ENCODE results near the gene ANKLE1. TPM values are rescaled to one million over a fixed set of nuclear protein-coding genes. Genes with fewer than 3 reads are reported as not detected.

The ANKLE1 gene
- total and polyA plus RNA-seq, 8 donors, result 0.45 to 2.4 (median 1.6) TPM

- TF ChIP-seq CTCF (IDR thresholded peaks at IDR 0.05), result no peak
- no peak for ATAC-seq
- no peak for DNase-seq
- Histone ChIP-seq H3K36me3 (peaks cover 0 to 30% of the 10 kb centered on the region in 2 donors), H3K4me1 (peaks cover under 1 to 27% of the 10 kb centered on the region in 2 donors), H3K9me3 (peaks cover 0 to 5% of the 10 kb centered on the region in 2 donors), H3K27me3 (no peaks in the 10 kb centered on the region), H3K4me3 (no peak overlapping the region), H3K27ac (no peak overlapping the region)
- intact Hi-C loops (cut with DNase I), result no loop called here
Observed at GRCh38 chr19:17296976-17297375, 15.3 kb downstream of the ANKLE1 start.

GRCh38 chr19:17300992-17301619 is 19.4 kb downstream of the ANKLE1 start:
- intact Hi-C loops (cut with DNase I), result no loop called here
- no peak for ATAC-seq
- Histone ChIP-seq H3K9me3 (peaks cover 0 to 5% of the 10 kb centered on the region in 2 donors), H3K4me3 (no peak overlapping the region), H3K4me1 (peaks cover 13 to 48% of the 10 kb centered on the region in 2 donors), H3K36me3 (peaks cover 0 to 26% of the 10 kb centered on the region in 2 donors), H3K27me3 (no peaks in the 10 kb centered on the region), H3K27ac (no peak overlapping the region)
- no peak for TF ChIP-seq CTCF (IDR thresholded peaks at IDR 0.05)
- no peak for DNase-seq

DNA sequence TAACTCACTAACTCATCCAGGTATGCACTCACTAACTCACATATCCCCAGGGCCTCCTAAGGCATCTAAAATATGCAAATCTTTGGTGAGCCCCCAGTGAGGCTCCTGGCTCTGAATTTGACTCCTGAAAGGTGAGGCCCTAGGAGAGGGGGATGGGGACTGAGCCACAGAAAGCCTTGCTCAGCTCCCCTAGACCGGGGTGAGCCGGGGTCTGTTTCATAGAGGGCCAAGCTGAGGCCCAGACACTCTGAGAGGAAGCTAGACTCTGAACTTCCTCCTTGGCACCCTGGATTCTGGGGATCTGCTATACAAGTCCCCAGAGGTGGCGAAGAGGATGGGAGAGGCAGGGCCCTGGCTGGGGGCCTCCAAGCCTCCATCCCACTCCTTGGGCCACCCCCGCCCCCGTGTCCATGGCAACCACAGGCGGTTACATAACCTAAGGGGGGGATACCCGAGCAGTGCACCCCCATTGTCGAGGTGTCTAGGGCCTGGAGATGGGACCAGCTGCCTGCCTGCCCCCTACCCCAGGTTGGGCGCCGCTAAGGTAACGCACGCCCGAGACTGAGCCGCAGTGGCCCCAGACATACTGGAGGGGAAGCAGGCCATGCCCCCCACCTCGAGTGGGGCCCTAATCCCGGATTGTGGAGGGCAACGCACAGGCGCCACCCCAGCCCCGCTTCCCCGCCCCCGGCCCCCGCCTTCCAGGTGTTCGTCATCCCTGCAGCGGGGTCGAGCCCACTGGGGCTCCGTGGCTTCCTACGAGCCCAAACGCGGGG is 20.9 kb downstream of the ANKLE1 start:
- Histone ChIP-seq H3K27ac (peak overlapping the region; percentile 65 to 91), H3K4me3 (peak overlapping the region; percentile 88 to 94), H3K27me3 (no peaks in the 10 kb centered on the region), H3K36me3 (peaks cover 0 to 22% of the 10 kb centered on the region in 2 donors), H3K4me1 (peaks cover 18 to 55% of the 10 kb centered on the region in 2 donors), H3K9me3 (peaks cover 0 to 5% of the 10 kb centered on the region in 2 donors)
- ATAC-seq, result no peak
- TF ChIP-seq CTCF (IDR thresholded peaks at IDR 0.05), result no peak
- intact Hi-C loops (cut with DNase I), result no loop called here
- DNase-seq, result no peak

DNA sequence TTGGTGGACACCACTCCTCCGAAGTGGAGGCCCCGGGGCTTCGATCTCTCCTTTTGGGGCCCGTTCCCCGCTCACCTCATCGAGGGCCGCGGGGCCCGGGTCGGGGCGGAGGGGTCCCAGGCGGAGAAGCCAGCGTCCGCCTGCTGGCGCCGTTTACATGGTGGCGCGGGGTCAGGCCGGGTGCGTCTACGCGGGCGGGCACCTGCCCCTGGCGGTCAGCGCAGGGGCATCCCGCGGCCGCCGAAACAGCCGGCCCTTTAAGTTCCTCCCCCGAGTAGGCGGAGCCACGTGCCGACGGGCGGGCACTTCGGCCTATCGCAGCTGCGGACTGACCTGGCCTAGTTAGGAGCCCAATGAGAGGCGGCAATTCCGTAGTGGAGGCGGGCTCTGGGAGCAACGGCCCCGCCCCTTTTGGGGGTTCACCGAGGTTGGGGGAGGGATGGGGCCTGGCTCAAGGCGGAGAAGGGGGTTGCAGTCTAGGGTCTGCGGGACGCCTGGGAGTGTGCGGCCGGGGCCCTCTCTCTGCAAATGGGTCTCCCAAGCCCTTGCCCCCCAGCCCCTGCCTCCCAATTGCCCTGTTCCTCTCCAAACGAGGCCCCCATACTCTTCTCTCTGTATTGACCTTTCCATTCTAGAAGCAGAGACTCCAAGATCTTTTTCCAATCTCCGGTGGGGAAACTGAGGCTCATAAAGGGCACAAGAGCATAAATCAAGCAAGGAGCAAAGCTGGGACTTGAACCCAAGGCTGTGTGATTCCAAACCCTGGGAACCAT is 21.7 kb downstream of the ANKLE1 start, which contains the start of gene ABHD8:
Gene ABHD8, minus strand, starts transcription at position 259 of the 773 bp plus-strand sequence. CDS start 1,809 bp downstream, outside the sequence.
- TF ChIP-seq CTCF (IDR thresholded peaks at IDR 0.05), result peak; percentile 69 to 90
- no peaks in the 10 kb centered on the region for H3K27me3 ChIP-seq
- peak; percentile 82 for ATAC-seq
- H3K9me3 ChIP-seq, result peaks cover 0 to 1% of the 10 kb centered on the region in 2 donors
- H3K36me3 ChIP-seq, result peaks cover 0 to 15% of the 10 kb centered on the region in 2 donors
- peak within 1 kb of the TSS; percentile 88 to 94 for H3K4me3 ChIP-seq
- peak within 1 kb of the TSS; percentile 91 to 92 for H3K27ac ChIP-seq
- intact Hi-C loops (cut with DNase I), result no loop called here
- peaks cover 18 to 57% of the 10 kb centered on the region in 2 donors for H3K4me1 ChIP-seq
- peak; percentile 90 to 97 (median 96) for DNase-seq

Measured in left lung (tissue), 10 donors.